Stimulated activated CD8-positive, alpha-beta memory T cell treated with anti-CD3 and anti-CD28 coated beads, Interleukin-2, amount 100 ng/mL, for 48 hours (primary cell): ENCODE data around the gene CEACAM4.
"Not testable (repeated sequence)": the region's sequence is repeated elsewhere in the genome, so short reads cannot be mapped to it uniquely, and the experiment has no call there.

Experiments
- DNase-seq, 2 donors: peaks; one replicate each; pipeline ENCODE4 v3.0.0-alpha.2; 2020; ENCODE audit warnings: low read depth in 2 of 2

The CEACAM4 gene

GRCh38 chr19:41586064-41586463, 40.8 kb downstream of the CEACAM4 start:
- no peak for DNase-seq

- no peak for DNase-seq
Measured at GRCh38 chr19:41584931-41585330, 41.9 kb downstream of the CEACAM4 start.

- no peak for DNase-seq
Measured at GRCh38 chr19:41584260-41584810, 42.5 kb downstream of the CEACAM4 start.

GRCh38 chr19:41582577-41583182, 44.2 kb downstream of the CEACAM4 start:
- DNase-seq: not testable (repeated sequence)

- not testable (repeated sequence) for DNase-seq
Measured at GRCh38 chr19:41581068-41581467, 45.8 kb downstream of the CEACAM4 start.

- DNase-seq: no peak
Measured at GRCh38 chr19:41578886-41579285, 48.0 kb downstream of the CEACAM4 start.

- no peak for DNase-seq
Measured at GRCh38 chr19:41577833-41578232, 49.0 kb downstream of the CEACAM4 start.

- DNase-seq: no peak
Measured at GRCh38 chr19:41577144-41577830, 49.6 kb downstream of the CEACAM4 start.

- no peak for DNase-seq
Measured at GRCh38 chr19:41575998-41576397, 50.9 kb downstream of the CEACAM4 start, which contains the start of gene CEACAM21. Gene CEACAM21, plus strand, starts transcription at chr19:41576166. Its CDS starts 109 bp downstream, at chr19:41576275.

GRCh38 chr19:41570639-41571112, 56.2 kb downstream of the CEACAM4 start:
- peak; percentile 75 to 78 for DNase-seq

GRCh38 chr19:41570179-41570578, 56.7 kb downstream of the CEACAM4 start:
- no peak for DNase-seq

- no peak for DNase-seq
Measured at GRCh38 chr19:41569481-41570150, 57.3 kb downstream of the CEACAM4 start.
